HepG2 (cell line): ENCODE measurements around the gene ADCY10.

ENCODE experiments used
- AGO2 ChIP-seq: fragments of 200-400 bp; formaldehyde crosslinking; optimal IDR thresholded peaks from 2 replicates; pipeline ENCODE3; 2017; ENCODE audit warnings: mild to moderate bottlenecking, low read depth, low read length, moderate library complexity
- MAFF ChIP-seq: IDR thresholded peaks from 2 replicates; pipeline ENCODE4 v1.6.1; 2011; ENCODE audit warnings: low read depth, low read length, improper control_type of control experiment
- MYC ChIP-seq: sonication (generic); formaldehyde crosslinking; IDR thresholded peaks from 2 replicates; pipeline ENCODE4 v1.9.0; 2021; ENCODE audit warnings: missing genetic modification reagents, borderline replicate concordance
- RAD21 ChIP-seq: fragments of 450-650 bp; formaldehyde crosslinking; IDR thresholded peaks from 2 replicates; pipeline ENCODE4 v1.5.0; 2020; ENCODE audit warnings: mild to moderate bottlenecking
- SIN3A ChIP-seq: IDR thresholded peaks from 2 replicates; pipeline ENCODE4 v1.6.1; 2011; ENCODE audit warnings: low read depth, mild to moderate bottlenecking, control low read depth, low read length, borderline replicate concordance
- TAF1 ChIP-seq: sonication (generic); formaldehyde crosslinking; IDR thresholded peaks from 2 replicates; pipeline ENCODE4 v1.4.0; 2020; ENCODE audit warnings: missing genetic modification reagents
- ZBTB21 ChIP-seq: sonication (generic); formaldehyde crosslinking; IDR thresholded peaks from 2 replicates; pipeline ENCODE4 v1.4.0; 2020; ENCODE audit warnings: missing genetic modification reagents
- ZNF446 ChIP-seq: sonication (generic); formaldehyde crosslinking; IDR thresholded peaks from 2 replicates; pipeline ENCODE4 v1.5.0; 2020; ENCODE audit warnings: mild to moderate bottlenecking, missing genetic modification reagents
- ZNF564 ChIP-seq: sonication (generic); formaldehyde crosslinking; IDR thresholded peaks from 2 replicates; pipeline ENCODE4 v1.8.1; 2023; ENCODE audit warnings: mild to moderate bottlenecking, missing genetic modification reagents
- TF ChIP-seq, protein P1 (sequence below): sonication (generic); formaldehyde crosslinking; IDR thresholded peaks from 2 replicates; pipeline ENCODE4 v1.5.0; 2020; ENCODE audit warnings: mild to moderate bottlenecking, missing genetic modification reagents, moderate library complexity
- TF ChIP-seq, protein P2 (sequence below): sonication (generic); formaldehyde crosslinking; IDR thresholded peaks from 2 replicates; pipeline ENCODE4 v1.4.0; 2020; ENCODE audit warnings: missing genetic modification reagents
- TF ChIP-seq, protein P3 (sequence below), 2 experiments: fragments of 450-650 bp in 1 of 2; sonication (generic) in 1 of 2; formaldehyde crosslinking in 1 of 2; IDR thresholded peaks; 2 replicates each; pipeline versions ENCODE4 v1.6.1 to v1.8.0; 2016 to 2022; ENCODE audit warnings: antibody characterized with exemption in 1 of 2, mild to moderate bottlenecking in 1 of 2, missing genetic modification reagents in 1 of 2
- TF ChIP-seq, protein P4 (sequence below): sonication (generic); formaldehyde crosslinking; IDR thresholded peaks from one replicate; pipeline ENCODE4 v1.5.1; 2020; ENCODE audit warnings: mild to moderate bottlenecking, missing genetic modification reagents; ENCODE audit errors: not compliant biosample characterization

DNA sequence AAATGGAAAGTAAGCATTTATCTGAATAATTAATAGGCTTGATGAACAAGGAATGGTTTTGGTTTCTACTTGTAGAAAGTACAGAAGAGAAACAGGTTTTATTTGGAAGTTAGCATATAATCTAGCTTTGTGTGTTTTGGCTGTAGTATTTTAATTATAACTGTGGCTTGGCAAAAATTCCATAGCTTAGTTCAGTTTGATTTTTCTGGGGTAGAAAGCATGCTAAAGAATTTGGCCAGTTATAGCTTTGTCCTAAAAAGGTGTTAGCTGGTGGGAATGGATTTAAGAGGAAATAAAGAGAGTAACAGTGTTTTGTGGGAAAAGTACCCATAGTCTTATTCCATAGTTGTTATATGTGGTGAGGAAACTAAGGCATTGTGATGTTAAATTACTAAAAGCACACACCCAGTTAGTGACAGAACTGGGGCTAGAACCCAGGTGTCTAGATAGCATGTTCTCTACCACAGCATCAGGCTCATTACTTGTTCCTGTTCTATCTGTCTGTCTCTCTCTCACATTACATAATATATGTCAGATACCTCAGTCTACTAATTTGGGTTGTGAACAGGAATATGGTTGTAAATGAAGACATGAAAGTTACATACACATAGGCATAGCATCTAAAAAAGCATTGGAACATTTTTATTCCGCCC, 137.2 kb downstream of the ADCY10 start:
- TF ChIP-seq ZNF564 (CRISPR knock-in tag) (no peak), MAFF (no peak), TAF1 (CRISPR knock-in tag) (no peak), RAD21 (CRISPR knock-in tag) (no peak), ZBTB21 (CRISPR knock-in tag) (no peak), SIN3A (no peak), ZNF446 (CRISPR knock-in tag) (no peak), AGO2 (no peak), MYC (CRISPR knock-in tag) (no peak)
- TF ChIP-seq, protein P1, sequence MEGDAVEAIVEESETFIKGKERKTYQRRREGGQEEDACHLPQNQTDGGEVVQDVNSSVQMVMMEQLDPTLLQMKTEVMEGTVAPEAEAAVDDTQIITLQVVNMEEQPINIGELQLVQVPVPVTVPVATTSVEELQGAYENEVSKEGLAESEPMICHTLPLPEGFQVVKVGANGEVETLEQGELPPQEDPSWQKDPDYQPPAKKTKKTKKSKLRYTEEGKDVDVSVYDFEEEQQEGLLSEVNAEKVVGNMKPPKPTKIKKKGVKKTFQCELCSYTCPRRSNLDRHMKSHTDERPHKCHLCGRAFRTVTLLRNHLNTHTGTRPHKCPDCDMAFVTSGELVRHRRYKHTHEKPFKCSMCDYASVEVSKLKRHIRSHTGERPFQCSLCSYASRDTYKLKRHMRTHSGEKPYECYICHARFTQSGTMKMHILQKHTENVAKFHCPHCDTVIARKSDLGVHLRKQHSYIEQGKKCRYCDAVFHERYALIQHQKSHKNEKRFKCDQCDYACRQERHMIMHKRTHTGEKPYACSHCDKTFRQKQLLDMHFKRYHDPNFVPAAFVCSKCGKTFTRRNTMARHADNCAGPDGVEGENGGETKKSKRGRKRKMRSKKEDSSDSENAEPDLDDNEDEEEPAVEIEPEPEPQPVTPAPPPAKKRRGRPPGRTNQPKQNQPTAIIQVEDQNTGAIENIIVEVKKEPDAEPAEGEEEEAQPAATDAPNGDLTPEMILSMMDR = no peak
- TF ChIP-seq, protein P2, sequence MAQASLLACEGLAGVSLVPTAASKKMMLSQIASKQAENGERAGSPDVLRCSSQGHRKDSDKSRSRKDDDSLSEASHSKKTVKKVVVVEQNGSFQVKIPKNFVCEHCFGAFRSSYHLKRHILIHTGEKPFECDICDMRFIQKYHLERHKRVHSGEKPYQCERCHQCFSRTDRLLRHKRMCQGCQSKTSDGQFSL (CRISPR knock-in tag) = no peak
- TF ChIP-seq, protein P3, sequence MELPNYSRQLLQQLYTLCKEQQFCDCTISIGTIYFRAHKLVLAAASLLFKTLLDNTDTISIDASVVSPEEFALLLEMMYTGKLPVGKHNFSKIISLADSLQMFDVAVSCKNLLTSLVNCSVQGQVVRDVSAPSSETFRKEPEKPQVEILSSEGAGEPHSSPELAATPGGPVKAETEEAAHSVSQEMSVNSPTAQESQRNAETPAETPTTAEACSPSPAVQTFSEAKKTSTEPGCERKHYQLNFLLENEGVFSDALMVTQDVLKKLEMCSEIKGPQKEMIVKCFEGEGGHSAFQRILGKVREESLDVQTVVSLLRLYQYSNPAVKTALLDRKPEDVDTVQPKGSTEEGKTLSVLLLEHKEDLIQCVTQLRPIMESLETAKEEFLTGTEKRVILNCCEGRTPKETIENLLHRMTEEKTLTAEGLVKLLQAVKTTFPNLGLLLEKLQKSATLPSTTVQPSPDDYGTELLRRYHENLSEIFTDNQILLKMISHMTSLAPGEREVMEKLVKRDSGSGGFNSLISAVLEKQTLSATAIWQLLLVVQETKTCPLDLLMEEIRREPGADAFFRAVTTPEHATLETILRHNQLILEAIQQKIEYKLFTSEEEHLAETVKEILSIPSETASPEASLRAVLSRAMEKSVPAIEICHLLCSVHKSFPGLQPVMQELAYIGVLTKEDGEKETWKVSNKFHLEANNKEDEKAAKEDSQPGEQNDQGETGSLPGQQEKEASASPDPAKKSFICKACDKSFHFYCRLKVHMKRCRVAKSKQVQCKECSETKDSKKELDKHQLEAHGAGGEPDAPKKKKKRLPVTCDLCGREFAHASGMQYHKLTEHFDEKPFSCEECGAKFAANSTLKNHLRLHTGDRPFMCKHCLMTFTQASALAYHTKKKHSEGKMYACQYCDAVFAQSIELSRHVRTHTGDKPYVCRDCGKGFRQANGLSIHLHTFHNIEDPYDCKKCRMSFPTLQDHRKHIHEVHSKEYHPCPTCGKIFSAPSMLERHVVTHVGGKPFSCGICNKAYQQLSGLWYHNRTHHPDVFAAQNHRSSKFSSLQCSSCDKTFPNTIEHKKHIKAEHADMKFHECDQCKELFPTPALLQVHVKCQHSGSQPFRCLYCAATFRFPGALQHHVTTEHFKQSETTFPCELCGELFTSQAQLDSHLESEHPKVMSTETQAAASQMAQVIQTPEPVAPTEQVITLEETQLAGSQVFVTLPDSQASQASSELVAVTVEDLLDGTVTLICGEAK (IDR thresholded peaks at IDR 0.05) = no peak
- TF ChIP-seq, protein P3 (CRISPR knock-in tag; IDR thresholded peaks at IDR 0.05) = no peak
- TF ChIP-seq, protein P4, sequence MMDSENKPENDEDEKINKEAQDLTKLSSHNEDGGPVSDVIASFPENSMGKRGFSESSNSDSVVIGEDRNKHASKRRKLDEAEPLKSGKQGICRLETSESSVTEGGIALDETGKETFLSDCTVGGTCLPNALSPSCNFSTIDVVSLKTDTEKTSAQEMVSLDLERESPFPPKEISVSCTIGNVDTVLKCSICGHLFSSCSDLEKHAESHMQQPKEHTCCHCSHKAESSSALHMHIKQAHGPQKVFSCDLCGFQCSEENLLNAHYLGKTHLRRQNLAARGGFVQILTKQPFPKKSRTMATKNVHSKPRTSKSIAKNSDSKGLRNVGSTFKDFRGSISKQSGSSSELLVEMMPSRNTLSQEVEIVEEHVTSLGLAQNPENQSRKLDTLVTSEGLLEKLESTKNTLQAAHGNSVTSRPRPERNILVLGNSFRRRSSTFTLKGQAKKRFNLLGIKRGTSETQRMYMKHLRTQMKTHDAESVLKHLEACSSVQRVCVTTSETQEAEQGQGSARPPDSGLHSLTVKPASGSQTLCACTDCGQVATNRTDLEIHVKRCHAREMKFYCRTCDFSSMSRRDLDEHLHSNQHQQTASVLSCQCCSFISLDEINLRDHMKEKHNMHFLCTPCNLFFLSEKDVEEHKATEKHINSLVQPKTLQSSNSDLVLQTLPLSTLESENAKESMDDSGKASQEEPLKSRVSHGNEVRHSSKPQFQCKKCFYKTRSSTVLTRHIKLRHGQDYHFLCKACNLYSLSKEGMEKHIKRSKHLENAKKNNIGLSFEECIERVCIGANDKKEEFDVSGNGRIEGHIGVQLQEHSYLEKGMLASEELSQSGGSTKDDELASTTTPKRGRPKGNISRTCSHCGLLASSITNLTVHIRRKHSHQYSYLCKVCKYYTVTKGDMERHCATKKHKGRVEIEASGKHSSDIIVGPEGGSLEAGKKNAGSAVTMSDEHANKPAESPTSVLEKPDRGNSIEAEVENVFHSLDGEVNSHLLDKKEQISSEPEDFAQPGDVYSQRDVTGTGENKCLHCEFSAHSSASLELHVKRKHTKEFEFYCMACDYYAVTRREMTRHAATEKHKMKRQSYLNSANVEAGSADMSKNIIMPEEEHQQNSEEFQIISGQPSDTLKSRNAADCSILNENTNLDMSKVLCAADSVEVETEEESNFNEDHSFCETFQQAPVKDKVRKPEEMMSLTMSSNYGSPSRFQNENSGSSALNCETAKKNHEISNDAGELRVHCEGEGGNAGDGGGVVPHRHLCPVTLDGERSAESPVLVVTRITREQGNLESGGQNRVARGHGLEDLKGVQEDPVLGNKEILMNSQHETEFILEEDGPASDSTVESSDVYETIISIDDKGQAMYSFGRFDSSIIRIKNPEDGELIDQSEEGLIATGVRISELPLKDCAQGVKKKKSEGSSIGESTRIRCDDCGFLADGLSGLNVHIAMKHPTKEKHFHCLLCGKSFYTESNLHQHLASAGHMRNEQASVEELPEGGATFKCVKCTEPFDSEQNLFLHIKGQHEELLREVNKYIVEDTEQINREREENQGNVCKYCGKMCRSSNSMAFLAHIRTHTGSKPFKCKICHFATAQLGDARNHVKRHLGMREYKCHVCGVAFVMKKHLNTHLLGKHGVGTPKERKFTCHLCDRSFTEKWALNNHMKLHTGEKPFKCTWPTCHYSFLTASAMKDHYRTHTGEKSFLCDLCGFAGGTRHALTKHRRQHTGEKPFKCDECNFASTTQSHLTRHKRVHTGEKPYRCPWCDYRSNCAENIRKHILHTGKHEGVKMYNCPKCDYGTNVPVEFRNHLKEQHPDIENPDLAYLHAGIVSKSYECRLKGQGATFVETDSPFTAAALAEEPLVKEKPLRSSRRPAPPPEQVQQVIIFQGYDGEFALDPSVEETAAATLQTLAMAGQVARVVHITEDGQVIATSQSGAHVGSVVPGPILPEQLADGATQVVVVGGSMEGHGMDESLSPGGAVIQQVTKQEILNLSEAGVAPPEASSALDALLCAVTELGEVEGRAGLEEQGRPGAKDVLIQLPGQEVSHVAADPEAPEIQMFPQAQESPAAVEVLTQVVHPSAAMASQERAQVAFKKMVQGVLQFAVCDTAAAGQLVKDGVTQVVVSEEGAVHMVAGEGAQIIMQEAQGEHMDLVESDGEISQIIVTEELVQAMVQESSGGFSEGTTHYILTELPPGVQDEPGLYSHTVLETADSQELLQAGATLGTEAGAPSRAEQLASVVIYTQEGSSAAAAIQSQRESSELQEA (CRISPR knock-in tag) = no peak
